ENCODE data around the gene NACC2. TPM values are rescaled to one million over a fixed set of nuclear protein-coding genes. Genes with fewer than 3 reads are reported as not detected.

NACC2 gene
- total RNA-seq, 4 donors from 2014 or later, result 15.0 to 35.2 (median 20.7) TPM

GRCh38 chr9:136107953-136108647 is 13.0 kb upstream of the NACC2 start:
- TF ChIP-seq CTCF (IDR thresholded peaks at IDR 0.05; ENCODE audit: low read depth), result no peak

- TF ChIP-seq CTCF (IDR thresholded peaks at IDR 0.05; ENCODE audit: low read depth), result no peak
Measured at GRCh38 chr9:136107155-136107952, 12.3 kb upstream of the NACC2 start.

- TF ChIP-seq CTCF (IDR thresholded peaks at IDR 0.05; ENCODE audit: low read depth), result no peak
Measured at GRCh38 chr9:136105398-136106135, 10.5 kb upstream of the NACC2 start.

- no peak for TF ChIP-seq CTCF (IDR thresholded peaks at IDR 0.05; ENCODE audit: low read depth)
Measured at GRCh38 chr9:136104916-136105315, 9.8 kb upstream of the NACC2 start.

GRCh38 chr9:136104488-136104800 is 9.4 kb upstream of the NACC2 start:
- TF ChIP-seq CTCF (IDR thresholded peaks at IDR 0.05; ENCODE audit: low read depth), result no peak

- TF ChIP-seq CTCF (IDR thresholded peaks at IDR 0.05; ENCODE audit: low read depth), result no peak
Measured at GRCh38 chr9:136103651-136104487, 8.8 kb upstream of the NACC2 start.
